SKM-1 treated with dmso at 0.1 percent for 144 hours (cell line): Measurements from ENCODE around the gene PLPP4.
A peak's percentile ranks its signal among the peaks of the same experiment; 100 is the strongest.

Source experiments
- DNase-seq: peaks from one replicate; lab custom pipeline; 2025; ENCODE audit not compliant: unreplicated experiment; lab: John Stamatoyannopoulos, UW

The PLPP4 gene

DNA sequence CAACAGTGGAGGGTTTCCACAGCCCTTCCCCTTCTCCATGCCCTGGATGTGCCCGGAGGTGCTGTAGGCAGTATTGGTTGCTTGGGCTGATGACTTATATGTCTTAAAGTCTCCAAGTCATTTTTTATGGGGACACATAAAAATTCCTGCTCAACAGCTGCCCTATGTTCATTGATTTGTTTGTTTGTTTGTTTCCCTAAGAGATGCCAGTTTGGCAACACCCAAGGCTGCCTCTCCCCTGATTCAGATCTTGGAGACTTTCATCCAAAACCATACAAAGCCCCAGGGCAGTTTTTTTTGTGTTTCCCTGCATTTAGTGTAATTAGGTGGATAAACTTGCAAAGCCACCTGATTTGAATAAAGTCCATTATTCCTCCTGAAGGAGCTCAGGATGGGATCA is 115.3 kb downstream of the PLPP4 start:
- DNase-seq: no peak

DNA sequence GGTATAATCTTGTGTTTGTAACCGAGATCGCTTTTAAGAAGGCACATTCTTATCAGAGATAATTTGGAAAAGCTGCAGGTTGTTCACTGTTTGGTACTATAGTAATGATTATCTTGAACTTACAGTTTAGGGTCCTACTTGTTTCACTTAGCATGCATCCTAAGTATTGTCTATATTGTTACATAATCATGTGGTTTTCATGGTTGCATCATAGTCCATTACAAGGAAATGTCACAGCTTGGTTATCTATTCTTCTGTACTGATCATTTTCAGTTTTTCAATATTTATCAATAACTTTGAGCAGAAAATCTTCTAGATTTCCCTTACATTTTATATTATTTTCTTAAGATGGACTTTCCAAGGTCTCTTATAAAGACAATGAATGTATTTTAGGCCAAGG is 116.3 kb downstream of the PLPP4 start:
- peak; percentile 57 for DNase-seq

DNA sequence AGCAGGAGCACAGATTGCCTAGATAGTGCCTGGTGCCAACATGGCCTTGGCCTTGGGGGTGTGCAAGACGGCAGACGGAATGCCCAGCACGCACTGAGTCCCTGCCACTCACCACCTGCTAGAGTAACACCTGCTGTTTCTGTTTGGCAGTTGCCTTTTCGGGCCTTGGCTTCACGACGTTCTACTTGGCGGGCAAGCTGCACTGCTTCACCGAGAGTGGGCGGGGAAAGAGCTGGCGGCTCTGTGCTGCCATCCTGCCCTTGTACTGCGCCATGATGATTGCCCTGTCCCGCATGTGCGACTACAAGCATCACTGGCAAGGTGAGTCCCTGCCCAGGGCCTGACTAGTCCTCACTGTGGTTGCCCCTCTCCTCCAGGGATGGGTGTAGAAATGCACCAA is 118.0 kb downstream of the PLPP4 start:
- no peak for DNase-seq

DNA sequence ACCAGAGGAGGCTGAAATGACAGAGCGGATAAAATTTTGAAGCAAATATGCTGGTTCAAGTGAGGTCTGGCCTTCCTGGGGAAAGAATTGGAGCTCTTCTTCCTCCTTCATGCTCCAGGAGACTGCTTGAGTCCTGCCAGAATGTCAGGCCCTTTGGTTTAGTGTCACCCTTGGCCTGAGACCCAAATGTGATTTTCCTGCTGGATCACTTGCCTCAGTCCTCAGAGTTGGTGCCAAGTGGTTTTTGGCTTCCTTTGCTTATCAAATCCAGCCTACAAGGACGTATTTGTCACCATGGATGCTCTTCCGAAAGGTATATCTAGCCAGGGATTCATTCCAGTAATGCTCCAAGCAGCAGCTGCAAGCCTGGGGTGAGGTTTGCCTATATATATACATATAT is 118.4 kb downstream of the PLPP4 start:
- no peak for DNase-seq

DNA sequence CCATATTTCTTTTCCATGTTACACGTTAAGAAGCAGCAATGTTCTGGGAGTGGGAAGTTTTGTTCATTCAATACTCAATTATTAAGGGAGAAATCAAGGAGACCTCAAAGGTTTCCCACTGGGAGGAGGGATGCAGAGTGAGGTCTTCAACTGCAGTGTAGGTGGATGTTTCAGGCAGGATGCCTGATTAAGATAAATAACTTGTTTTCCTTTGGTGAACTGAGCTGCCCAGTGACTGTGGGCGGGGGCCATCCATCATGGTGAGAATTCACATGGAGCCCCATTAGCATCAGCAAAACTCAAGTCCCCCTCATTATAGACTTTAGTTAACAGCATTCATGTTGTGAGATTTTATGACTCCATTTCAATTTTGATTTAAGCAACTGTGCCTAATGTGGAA is 121.1 kb downstream of the PLPP4 start:
- DNase-seq: no peak

DNA sequence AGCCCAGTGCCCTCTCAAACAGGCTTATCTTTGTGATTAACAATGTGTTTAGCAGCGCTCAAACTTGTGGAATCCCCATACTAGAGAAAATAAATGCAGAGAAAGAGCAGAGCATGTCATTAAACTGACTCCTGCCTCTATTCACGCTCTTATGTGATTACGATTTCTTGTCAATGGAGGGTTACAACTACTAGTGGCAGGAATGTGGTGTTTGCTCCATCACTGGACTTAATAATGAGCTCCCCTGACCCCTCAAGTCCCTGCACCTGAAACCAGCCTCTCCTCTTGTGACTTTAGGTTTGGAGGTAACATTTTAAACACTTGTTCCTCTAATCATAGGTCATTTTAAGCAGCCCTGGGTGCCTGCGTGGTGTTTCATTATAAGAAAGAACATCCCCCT is 121.9 kb downstream of the PLPP4 start:
- DNase-seq: no peak

DNA sequence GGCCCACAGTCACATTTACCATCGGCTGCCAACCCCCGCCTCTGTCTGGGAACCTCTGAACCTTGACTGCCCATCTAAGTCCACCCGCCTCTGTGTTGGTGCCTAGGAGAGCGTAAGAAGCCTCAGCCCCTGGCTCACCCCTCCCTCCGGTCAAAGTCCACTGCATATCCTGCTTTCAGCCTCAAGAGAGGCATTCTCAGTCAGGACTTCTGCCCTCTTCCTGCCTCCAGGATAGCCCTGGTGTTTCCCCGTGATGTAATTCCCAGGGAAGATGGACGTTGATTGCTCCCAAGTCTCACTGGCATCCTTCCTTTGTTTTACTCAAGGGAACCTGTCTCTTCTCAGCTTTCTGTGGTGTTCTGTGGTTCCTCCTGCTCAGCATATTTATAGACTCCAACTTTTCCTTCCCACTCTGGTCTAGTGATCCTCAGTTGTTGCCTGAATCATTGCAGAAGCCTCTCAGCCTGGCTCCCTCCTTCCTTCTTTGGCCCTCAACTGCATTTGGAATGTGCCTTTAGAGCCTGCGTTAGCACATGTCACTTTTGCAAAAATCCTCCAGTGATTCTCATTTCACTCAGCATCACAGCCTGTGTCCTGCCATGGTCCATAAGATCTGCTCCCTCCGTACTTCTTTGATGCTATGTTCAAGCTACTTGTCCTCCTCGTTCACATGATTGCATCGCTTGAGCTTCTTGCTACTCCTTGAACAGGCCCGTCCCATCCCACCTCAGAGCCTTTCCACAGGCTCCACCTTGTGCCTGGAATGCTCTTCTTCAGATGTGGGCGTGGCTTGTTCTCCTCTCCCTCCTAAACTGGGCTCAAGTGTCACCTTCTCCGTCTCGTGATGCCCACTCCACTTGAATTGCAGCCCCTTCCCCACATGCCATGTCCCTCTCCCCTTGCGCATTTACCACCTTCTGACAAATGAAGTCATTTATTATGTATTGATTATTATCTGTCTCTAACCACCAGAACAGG is 124.2 kb downstream of the PLPP4 start:
- DNase-seq: no peak

DNA sequence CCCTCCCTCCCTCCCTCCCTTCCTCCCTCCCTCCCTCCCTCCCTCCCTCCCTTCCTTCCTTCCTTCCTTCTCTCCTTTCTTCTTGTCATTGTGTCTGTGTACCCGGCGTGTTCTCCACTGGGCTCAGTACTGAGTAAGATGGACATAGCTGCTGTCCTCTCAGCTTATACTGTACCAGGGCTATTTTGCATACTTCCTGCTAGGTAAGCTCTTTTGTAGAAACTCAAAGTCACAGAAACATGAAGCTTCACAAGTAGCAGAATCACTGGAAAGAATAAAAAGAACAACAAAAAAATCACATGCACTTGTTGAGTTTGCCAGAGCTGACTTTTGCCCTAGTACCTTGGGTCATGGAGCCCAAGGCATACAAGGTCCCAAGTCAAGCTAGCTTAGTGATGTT is 125.7 kb downstream of the PLPP4 start:
- no peak for DNase-seq

DNA sequence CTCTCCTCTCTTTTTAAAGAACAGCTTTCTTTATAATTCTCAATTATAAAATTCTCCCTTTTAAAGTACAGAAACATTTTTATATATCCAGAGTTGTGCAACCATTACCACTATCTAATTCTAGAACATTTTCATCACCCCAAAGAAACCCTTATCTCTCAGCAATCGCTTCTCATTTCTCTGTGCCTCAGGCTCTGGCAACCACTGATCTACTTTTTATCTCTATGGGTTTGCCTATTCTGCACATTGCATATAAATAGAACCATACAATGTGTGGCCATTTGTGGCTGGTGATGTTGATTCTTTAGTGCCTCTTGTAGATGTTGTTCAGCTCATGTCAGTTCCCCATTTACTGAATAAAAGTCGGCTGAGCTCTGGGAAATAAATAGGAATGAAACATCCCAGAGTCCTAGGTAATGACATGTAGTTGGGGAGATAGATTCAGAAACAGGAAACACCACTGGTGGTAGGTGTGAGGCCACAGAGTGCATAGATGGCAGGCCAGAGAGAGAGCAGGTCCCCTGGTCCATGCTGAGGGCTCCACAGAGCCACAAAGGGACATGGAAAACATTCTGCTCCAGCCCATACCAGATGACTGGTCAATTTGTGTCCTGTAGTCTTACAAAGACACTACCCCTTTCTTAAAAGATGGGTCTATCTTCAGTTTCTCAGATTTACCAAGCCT is 126.5 kb downstream of the PLPP4 start:
- no peak for DNase-seq

DNA sequence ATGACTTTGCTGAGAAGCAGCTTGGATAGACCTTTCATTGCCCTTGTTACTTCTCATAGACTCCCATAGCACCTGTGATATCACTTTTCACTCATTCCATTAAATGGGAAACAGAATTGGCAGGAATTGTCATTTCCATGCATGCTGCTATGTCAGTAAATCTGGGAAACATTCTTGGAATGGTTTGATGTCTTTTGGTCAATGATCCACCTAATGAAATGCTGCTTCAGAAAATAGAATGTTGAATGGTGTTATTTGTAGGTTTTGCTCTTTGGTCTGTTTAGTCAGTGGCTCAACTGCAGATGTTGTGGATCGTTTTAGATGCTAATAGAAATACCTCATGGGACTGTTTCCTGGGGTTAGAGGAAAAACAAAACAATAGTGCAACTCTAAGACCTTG is 127.8 kb downstream of the PLPP4 start:
- no peak for DNase-seq

DNA sequence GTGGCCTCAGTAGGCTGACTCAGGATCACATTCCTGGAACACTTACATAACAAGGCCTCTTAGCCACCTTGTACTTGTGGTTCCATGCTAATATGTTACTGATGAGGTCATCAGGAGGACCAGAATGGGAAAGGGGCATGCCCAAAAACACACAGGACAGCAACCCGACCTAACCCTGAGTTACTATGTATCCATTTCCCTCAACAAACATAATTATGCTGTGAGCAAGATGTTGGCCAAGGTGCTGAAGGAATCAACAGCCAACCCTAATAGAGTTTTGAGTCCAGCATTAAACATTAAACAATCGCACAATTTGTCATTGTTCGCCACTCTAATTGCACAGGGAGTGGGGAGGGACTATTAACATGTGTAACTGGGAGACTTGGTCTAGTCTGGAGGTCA is 129.4 kb downstream of the PLPP4 start:
- DNase-seq: no peak

DNA sequence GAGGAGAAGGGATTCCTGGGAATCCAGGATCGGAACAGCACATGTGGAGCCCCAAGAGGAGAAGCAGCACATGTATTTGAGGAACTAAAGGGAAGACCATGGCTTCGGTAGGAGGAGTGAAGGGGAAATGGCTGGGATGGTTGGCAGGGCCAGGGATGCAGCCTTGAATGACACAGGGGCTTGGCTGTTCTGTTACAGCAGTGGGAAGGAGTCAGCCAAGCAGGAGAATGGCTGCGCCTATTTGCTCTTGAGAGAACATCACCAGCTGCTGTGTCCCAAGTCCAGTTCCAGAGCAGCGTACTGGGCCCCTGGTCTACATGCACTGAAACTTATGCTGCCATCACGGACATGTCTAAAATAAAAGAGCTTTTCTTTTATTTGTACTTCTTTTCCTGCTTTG is 130.0 kb downstream of the PLPP4 start:
- DNase-seq: no peak

DNA sequence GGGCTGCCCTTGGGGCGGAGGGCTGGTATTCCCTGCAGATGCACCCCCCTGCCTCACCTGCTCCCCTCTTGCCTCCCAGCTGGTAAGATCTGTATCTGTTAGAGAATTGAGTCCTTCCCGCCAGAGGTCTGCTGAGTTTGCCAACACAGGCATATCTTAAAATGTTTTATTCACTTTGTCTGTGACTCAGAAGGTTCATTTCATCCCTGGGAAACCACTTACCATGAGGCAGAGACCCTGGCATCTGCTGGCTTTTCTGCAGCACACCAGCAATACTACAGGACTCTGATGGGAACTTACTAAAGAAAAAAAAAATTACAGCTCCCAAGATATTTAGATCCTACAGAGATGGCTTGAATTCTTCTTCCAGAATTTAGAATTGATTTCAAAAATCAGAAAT is 131.3 kb downstream of the PLPP4 start:
- no peak for DNase-seq

DNA sequence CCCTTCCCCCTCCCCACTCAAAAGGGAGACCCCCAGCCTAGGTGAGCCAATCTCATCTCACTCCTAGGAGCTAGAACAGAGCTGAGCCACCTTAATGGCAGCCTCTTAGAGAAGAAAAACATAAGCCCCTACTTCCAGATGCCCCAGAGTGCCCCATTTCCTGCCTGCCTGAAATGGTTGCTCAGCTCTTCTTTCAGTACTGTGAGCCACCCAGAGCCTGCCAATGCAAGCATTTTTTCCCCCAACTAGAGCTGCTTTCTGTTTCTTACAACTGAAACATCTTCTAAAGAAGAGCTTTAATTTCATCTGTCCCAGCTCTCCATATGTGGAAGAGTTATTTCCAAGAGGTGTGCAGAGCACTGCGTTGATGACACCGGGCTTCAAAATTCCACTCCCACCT is 136.7 kb downstream of the PLPP4 start:
- no peak for DNase-seq

DNA sequence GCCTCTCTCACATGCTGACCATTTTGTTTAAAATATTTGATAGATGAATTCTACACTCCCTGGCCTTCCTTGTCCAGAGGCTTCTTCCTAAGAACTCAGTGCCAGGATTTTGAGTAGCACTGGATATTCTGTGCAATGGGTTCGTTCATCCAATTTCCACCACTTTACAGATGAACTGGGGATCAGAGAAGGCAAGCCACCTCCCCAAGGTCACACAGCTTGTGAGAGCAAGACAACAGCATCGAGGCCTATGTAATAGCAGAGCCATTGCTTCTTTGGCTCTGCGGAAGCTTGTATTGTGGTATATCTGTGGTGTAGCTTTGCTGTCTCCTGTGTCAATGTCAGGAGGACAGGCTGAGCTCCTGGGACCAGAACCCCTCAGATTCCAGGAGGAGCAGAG is 140.9 kb downstream of the PLPP4 start:
- no peak for DNase-seq

DNA sequence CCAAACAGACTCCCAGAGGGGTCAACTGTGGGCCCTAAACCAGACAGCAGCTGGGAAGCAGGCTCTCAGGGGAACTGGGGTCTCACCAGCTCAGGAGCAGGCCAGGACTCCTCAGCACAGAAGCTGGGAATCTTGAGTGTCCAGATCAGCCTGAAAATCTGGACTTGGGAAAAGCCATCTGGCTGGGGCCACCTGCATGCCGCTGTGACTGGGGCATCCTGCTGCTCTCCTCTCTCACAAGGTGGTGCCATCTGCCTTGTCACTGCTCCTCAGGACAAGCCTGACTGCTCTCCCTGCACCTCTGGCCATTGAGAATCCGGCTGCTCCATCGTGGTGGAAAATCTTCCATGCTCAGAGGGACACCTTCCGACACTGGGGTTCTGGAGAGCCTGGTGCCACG is 141.4 kb downstream of the PLPP4 start:
- no peak for DNase-seq

DNA sequence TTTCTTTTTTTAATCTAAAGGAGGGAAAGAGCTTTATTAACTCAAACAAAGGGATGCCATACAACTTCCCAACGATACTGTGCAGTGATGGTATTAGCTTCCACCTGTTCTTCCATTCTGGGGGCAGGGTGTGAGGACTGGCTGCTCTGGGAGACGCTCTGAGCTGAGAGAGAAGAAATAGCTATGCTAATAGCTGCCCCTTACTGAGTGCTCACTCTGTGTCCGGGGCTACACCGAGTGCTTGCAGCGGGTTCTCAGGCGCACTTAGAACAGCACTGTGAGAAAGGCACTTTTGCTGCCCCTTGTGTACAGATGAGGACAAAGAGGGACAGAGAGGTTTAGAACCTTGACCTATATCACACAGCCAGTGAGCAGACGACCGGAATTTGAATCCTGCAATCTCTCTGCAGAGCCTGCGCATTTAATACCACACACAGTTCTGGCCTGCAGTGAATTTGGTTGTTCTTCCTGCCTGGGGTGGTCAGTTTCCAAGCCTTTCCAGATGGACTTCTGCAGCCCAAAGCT is 142.2 kb downstream of the PLPP4 start:
- no peak for DNase-seq

DNA sequence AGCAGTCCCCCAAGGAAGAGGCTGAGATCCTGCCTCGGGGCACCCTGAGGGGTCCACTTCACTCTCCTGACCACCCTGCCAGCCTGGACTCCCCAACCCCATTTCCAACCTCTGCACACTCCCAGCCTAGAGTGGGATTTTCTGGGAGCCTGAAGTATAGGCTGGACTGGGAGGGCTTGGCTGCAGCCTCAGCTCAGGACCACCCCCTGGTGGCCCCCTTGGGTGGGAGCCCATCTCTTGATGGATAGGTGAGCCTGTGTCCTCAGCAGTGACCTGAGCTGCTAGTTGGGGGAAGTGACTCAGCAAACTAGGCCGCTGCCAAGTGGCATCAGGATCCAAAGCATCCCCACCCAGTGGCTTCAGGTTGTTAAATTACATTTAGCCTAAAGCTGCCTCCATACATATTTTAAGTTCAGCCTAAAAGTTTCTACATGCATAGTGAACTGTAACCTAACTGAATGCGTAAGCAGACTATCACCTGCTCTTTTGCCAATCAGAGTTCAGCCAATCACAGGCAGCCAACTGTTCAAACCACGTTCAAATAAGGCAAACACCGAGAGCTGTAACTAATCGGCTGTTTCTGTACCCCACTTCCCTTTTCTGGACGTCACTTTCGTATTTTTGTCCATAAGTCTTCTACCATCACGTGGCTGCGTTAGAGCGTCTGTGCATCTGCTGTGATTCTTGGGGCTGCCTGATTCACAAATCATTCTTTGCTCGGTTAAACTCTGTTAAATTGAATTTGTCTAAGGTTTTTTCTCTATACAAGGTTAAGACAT is 144.0 kb downstream of the PLPP4 start:
- no peak for DNase-seq

DNA sequence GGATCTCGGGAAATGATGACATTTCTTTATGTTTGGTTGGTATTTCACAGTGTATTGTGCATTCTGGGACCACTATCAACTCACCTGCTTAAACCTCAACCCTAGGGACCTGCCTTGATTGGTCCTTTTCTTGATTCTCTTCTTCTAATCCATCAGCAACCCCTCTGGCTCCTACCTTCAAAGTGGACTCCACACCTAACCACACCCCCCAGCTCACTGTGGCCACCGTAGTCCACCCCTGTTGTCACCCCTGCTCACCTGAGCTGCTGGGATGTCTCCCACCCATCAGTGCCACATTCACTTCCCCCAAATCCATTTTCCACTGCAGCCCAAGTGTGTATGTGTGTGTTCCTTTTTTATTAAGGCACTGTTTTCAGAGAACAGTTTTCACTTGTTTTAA is 145.0 kb downstream of the PLPP4 start:
- DNase-seq: no peak

DNA sequence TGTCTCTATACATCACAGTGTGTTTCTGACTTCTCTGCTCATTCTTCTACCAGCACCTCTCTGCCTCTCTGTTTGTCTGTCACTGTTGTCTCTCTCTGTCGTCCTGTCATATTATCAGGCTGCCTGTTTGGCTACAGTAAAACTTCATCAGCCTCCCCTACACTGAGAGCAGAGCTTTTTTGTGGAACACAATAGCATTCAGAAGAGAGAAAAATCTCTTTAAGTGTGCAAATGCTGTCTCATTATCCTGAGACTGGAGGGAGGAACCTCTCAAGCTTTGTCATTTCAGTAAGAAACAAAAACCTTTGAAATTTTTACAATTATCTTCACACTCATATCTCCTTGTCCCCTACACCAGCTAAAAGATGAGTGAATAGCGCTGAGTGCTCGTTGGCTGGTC is 148.4 kb downstream of the PLPP4 start:
- no peak for DNase-seq

DNA sequence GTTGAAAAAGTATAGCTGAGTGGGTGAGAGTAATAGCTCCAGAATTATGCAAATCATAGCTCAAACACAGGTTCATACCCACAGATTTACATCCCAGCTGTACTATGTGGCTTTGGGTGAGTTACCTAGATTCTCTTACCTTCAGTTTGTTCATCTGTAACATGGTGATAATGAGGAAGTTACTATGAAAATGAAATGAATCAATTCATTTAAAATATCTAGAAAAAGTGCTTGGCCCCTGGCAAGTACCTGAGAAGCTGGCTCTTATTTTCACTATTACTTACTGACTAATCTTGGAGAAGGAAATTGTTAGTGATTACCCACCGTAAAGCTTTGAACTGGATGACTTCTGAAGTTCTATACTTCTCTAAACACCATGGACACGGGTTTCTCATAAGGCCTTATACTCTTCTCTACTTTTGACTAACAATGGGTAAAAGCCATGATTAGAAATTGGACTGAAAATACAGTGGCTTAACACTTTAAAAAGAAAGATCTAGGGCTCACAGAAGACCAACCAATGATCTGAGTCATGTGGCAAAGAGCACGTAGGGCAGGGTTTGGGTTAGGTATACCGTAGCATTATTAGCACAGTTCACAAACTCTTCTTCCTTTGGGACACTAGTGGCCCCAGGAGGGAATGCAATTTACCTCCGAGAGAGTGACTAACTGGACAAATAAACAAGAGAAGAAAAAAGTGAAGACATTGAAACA is 149.2 kb downstream of the PLPP4 start:
- no peak for DNase-seq
